ENCODE data around the gene IQCF6.

DNA sequence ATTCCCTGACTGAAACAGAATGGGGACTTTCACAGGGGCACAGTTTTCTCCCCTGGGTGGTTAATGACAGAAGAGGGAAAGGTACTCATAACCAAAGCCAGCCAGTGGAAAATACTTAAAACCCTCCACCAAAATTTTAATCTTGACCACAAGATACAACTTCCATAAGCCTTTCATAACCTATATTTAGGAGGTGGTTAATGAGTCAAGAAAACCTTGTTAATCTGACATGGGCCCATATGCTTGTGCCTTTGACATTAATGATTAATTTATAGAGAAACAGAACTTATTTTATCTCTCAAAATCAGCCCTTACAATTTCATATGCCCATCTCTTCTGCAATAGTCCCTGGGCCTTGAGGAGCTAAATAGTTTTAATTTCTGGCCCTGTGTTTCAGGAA is 31.2 kb downstream of the IQCF6 start:
- TF ChIP-seq, protein P1, sequence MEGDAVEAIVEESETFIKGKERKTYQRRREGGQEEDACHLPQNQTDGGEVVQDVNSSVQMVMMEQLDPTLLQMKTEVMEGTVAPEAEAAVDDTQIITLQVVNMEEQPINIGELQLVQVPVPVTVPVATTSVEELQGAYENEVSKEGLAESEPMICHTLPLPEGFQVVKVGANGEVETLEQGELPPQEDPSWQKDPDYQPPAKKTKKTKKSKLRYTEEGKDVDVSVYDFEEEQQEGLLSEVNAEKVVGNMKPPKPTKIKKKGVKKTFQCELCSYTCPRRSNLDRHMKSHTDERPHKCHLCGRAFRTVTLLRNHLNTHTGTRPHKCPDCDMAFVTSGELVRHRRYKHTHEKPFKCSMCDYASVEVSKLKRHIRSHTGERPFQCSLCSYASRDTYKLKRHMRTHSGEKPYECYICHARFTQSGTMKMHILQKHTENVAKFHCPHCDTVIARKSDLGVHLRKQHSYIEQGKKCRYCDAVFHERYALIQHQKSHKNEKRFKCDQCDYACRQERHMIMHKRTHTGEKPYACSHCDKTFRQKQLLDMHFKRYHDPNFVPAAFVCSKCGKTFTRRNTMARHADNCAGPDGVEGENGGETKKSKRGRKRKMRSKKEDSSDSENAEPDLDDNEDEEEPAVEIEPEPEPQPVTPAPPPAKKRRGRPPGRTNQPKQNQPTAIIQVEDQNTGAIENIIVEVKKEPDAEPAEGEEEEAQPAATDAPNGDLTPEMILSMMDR (IDR thresholded peaks at IDR 0.05; ENCODE audit: low read depth, low read length, poor library complexity, severe bottlenecking): no peak
- no peak for TF ChIP-seq EZH2phosphoT487 (IDR thresholded peaks at IDR 0.05; ENCODE audit: borderline replicate concordance, low read length)

Data from DOHH2 (cell line).